HepG2 (cell line): ENCODE data around the gene CD109. TPM values are rescaled to one million over a fixed set of nuclear protein-coding genes. Genes with fewer than 3 reads are reported as not detected.

ENCODE experiments used
- FOSL2 ChIP-seq: sonication (generic); formaldehyde crosslinking; IDR thresholded peaks from 2 replicates; pipeline ENCODE4 v1.4.0; 2020; ENCODE audit warnings: missing genetic modification reagents
- GLI4 ChIP-seq: sonication (generic); formaldehyde crosslinking; IDR thresholded peaks from 2 replicates; pipeline ENCODE4 v1.5.1; 2020; ENCODE audit warnings: missing genetic modification reagents, mild to moderate bottlenecking, moderate library complexity, borderline replicate concordance
- polyA plus RNA-seq, 8 experiments: library from polyadenylated mRNA; depleted of rRNA in 3 of 8; stranded (reverse) in 7 of 8; unstranded in 1 of 8; fragments of >200 nt; fragmentation: Illumina TruSeq in 4 of 8; extraction: Trizol in 4 of 8; gene quantifications; 2 replicates each; pipeline versions ENCODE4 v1.2.1 to v1.2.3, GENCODE V29; 2011 to 2016; ENCODE audit warnings: low read depth in 4 of 8, missing spikeins in 1 of 8, mixed read lengths in 1 of 8; ENCODE audit not compliant: insufficient read depth in 1 of 8
- total RNA-seq, 5 experiments: library from RNA; depleted of rRNA; stranded (reverse); fragments of >200 nt; fragmentation: Illumina TruSeq; extraction: Trizol; gene quantifications; 2 replicates each; pipeline ENCODE4 v1.2.3, GENCODE V29; 2016; ENCODE audit warnings: low read depth in 1 of 5
- TF ChIP-seq, protein P1 (sequence below): IDR thresholded peaks from 2 replicates; pipeline ENCODE4 v1.4.0; 2020; ENCODE audit warnings: mild to moderate bottlenecking, missing genetic modification reagents
- TF ChIP-seq, protein P2 (sequence below): sonication (generic); formaldehyde crosslinking; IDR thresholded peaks from 2 replicates; pipeline ENCODE4 v1.4.0; 2020; ENCODE audit warnings: missing genetic modification reagents, borderline replicate concordance
- TF ChIP-seq, protein P3 (sequence below), 2 experiments: sonication (generic) in 1 of 2; formaldehyde crosslinking in 1 of 2; IDR thresholded peaks; 2 replicates each; pipeline versions ENCODE4 v1.4.0 to v1.6.1; 2018 to 2020; ENCODE audit warnings: missing genetic modification reagents in 2 of 2, borderline replicate concordance in 1 of 2, low read depth in 1 of 2, mild to moderate bottlenecking in 1 of 2, missing biosample characterization in 1 of 2
- TF ChIP-seq, protein P4 (sequence below): IDR thresholded peaks from 2 replicates; pipeline ENCODE4 v1.6.1; 2016; ENCODE audit warnings: missing compliant biosample characterization, missing genetic modification reagents, borderline replicate concordance

Gene CD109
- total and polyA plus RNA-seq, 2 of the 13 experiments (the other 11 are each of a cell fraction or from before 2014, with no cell fraction given): 0.93 to 2.1 TPM

DNA sequence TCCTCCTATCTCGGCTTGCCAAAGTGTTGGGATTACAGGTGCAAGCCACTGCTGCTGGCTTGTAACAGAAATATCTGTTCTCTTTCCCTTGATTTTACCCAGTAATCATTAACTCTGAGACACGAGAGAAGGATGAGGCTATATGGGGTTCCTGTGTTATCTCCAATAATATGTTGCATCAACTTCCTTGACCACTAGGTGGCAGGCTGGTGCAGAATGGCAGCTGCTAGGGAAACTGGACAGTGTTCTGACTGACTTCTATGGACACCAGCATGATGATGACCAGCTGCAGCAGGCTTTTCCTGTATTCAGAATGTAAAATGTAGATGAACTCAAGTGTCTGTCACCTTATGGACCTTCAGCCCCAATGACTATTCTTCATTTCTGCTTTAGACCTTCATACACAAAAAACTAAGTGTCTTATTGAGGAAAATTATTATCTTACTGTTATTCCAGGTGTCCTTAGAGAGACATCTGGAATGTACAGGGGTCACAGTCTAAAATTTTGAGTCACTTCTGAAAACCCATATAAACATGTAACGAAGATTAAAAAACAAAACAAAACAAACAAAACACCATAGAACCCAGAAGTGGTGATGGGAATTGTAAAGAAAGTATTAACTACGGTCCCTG is 20.4 kb upstream of the CD109 start (continued):
- TF ChIP-seq, protein P1, sequence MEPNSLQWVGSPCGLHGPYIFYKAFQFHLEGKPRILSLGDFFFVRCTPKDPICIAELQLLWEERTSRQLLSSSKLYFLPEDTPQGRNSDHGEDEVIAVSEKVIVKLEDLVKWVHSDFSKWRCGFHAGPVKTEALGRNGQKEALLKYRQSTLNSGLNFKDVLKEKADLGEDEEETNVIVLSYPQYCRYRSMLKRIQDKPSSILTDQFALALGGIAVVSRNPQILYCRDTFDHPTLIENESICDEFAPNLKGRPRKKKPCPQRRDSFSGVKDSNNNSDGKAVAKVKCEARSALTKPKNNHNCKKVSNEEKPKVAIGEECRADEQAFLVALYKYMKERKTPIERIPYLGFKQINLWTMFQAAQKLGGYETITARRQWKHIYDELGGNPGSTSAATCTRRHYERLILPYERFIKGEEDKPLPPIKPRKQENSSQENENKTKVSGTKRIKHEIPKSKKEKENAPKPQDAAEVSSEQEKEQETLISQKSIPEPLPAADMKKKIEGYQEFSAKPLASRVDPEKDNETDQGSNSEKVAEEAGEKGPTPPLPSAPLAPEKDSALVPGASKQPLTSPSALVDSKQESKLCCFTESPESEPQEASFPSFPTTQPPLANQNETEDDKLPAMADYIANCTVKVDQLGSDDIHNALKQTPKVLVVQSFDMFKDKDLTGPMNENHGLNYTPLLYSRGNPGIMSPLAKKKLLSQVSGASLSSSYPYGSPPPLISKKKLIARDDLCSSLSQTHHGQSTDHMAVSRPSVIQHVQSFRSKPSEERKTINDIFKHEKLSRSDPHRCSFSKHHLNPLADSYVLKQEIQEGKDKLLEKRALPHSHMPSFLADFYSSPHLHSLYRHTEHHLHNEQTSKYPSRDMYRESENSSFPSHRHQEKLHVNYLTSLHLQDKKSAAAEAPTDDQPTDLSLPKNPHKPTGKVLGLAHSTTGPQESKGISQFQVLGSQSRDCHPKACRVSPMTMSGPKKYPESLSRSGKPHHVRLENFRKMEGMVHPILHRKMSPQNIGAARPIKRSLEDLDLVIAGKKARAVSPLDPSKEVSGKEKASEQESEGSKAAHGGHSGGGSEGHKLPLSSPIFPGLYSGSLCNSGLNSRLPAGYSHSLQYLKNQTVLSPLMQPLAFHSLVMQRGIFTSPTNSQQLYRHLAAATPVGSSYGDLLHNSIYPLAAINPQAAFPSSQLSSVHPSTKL (CRISPR knock-in tag): peak; percentile 29; the same call in 1 of the 2 replicates
- TF ChIP-seq, protein P2, sequence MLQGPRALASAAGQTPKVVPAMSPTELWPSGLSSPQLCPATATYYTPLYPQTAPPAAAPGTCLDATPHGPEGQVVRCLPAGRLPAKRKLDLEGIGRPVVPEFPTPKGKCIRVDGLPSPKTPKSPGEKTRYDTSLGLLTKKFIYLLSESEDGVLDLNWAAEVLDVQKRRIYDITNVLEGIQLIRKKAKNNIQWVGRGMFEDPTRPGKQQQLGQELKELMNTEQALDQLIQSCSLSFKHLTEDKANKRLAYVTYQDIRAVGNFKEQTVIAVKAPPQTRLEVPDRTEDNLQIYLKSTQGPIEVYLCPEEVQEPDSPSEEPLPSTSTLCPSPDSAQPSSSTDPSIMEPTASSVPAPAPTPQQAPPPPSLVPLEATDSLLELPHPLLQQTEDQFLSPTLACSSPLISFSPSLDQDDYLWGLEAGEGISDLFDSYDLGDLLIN: no peak
- TF ChIP-seq FOSL2: peak; percentile 40; the same call in 1 of the 2 replicates
- TF ChIP-seq, protein P3, sequence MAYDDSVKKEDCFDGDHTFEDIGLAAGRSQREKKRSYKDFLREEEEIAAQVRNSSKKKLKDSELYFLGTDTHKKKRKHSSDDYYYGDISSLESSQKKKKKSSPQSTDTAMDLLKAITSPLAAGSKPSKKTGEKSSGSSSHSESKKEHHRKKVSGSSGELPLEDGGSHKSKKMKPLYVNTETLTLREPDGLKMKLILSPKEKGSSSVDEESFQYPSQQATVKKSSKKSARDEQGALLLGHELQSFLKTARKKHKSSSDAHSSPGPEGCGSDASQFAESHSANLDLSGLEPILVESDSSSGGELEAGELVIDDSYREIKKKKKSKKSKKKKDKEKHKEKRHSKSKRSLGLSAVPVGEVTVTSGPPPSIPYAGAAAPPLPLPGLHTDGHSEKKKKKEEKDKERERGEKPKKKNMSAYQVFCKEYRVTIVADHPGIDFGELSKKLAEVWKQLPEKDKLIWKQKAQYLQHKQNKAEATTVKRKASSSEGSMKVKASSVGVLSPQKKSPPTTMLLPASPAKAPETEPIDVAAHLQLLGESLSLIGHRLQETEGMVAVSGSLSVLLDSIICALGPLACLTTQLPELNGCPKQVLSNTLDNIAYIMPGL (CRISPR knock-in tag; IDR thresholded peaks at IDR 0.05; ENCODE audit: borderline replicate concordance in 1 of 2, low read depth in 1 of 2): peak in 1 of 2 experiments; percentile 42; a peak in 1 of 4 replicates
- no peak for TF ChIP-seq GLI4
- TF ChIP-seq, protein P4, sequence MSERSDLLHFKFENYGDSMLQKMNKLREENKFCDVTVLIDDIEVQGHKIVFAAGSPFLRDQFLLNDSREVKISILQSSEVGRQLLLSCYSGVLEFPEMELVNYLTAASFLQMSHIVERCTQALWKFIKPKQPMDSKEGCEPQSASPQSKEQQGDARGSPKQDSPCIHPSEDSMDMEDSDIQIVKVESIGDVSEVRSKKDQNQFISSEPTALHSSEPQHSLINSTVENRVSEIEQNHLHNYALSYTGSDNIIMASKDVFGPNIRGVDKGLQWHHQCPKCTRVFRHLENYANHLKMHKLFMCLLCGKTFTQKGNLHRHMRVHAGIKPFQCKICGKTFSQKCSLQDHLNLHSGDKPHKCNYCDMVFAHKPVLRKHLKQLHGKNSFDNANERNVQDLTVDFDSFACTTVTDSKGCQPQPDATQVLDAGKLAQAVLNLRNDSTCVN (CRISPR knock-in tag): no peak
